Testis (tissue), 2 donors: Measurements from ENCODE around the gene PFKFB3.

ENCODE experiments used
- POLR2A ChIP-seq: fragments of 450-650 bp; IDR thresholded peaks from one replicate; pipeline ENCODE4 v1.6.1; 2017; ENCODE audit warnings: antibody characterized with exemption, mild to moderate bottlenecking, moderate library complexity
- TF ChIP-seq, protein P1 (sequence below), 3 experiments: fragments of 450-650 bp in 2 of 3; fragments of 200-600 bp in 1 of 3; sonication (generic) in 1 of 3; IDR thresholded peaks; one replicate each; pipeline ENCODE4 v1.5.1; 2016 to 2019; ENCODE audit warnings: antibody characterized with exemption in 3 of 3, mild to moderate bottlenecking in 2 of 3, moderate library complexity in 1 of 3

DNA sequence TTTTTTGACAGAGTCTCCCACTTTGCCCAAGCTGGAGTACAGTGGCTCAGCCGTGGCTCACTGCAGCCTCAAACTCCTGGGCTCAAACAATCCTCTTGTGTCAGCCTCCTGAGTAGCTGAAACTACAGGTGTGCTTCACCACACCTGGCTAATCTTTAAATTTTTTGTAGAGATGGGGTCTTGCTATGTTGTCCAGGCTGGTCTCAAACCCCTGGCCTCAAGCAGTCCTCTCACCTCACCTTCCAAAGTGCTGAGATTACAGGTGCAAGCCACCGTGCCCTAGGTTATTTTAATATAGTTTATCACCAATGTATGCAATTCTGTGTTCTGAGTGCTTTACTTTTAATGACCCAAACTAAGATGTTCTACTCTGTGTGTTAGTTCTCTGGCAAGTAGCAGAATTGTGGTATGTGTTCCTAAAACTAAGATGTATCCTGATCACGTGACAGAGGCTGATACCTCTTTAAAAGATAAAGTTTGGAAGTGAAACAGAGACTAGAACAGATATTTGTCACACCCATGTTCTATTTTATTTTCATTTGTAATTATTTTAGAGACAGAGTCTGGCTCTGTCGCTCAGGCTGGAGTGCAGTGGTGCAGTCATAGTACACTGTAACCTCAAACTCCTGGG, 22.1 kb upstream of the PFKFB3 start:
- TF ChIP-seq, protein P1, sequence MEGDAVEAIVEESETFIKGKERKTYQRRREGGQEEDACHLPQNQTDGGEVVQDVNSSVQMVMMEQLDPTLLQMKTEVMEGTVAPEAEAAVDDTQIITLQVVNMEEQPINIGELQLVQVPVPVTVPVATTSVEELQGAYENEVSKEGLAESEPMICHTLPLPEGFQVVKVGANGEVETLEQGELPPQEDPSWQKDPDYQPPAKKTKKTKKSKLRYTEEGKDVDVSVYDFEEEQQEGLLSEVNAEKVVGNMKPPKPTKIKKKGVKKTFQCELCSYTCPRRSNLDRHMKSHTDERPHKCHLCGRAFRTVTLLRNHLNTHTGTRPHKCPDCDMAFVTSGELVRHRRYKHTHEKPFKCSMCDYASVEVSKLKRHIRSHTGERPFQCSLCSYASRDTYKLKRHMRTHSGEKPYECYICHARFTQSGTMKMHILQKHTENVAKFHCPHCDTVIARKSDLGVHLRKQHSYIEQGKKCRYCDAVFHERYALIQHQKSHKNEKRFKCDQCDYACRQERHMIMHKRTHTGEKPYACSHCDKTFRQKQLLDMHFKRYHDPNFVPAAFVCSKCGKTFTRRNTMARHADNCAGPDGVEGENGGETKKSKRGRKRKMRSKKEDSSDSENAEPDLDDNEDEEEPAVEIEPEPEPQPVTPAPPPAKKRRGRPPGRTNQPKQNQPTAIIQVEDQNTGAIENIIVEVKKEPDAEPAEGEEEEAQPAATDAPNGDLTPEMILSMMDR (IDR thresholded peaks at IDR 0.05) = no peak
- no peak for TF ChIP-seq POLR2A
